Upper lobe of left lung (tissue), 4 donors: ENCODE measurements around the gene TES.

Source experiments
- CTCF ChIP-seq, 6 experiments: fragments of 450-650 bp in 4 of 6; fragments of 200-600 bp in 2 of 6; sonication (generic) in 2 of 6; IDR thresholded peaks; one replicate each; pipeline ENCODE4 v1.5.1; 2016 to 2019; ENCODE audit warnings: antibody characterized with exemption in 6 of 6
- POLR2A ChIP-seq, 4 donors: fragments of 450-650 bp; IDR thresholded peaks; one replicate each; pipeline ENCODE4 v1.5.1; 2016 to 2017; ENCODE audit warnings: antibody characterized with exemption in 4 of 4, mild to moderate bottlenecking in 2 of 4
- POLR2AphosphoS5 ChIP-seq, 2 donors: sonication (generic); formaldehyde crosslinking; IDR thresholded peaks; one replicate each; pipeline ENCODE4 v1.5.1; 2017; ENCODE audit warnings: antibody characterized with exemption in 2 of 2

- TF ChIP-seq CTCF (IDR thresholded peaks at IDR 0.05) = no peak
- no peak for TF ChIP-seq POLR2AphosphoS5 (IDR thresholded peaks at IDR 0.05)
- TF ChIP-seq POLR2A (IDR thresholded peaks at IDR 0.05) = no peak
Observed at GRCh38 chr7:116223588-116223987, 13.2 kb downstream of the TES start.
